Fibroblast of skin of abdomen (primary cell): ENCODE data around the gene EMILIN3.
"Not testable (repeated sequence)": the region's sequence is repeated elsewhere in the genome, so short reads cannot be mapped to it uniquely, and the experiment has no call there.

Experiments
- DNase-seq: peaks from one replicate; pipeline ENCODE4 v3.0.0-alpha.2; 2013

Gene EMILIN3

GRCh38 chr20:41317546-41318270 is 48.9 kb downstream of the EMILIN3 start, which contains the start of gene ZHX3:
Gene ZHX3, minus strand, starts transcription at chr20:41317731. Its CDS starts 112,815 bp downstream, at chr20:41204916.
- peak; percentile 97 for DNase-seq

- DNase-seq: peak; percentile 93
Measured at GRCh38 chr20:41316602-41317545, 49.7 kb downstream of the EMILIN3 start.

- DNase-seq: no peak
Measured at GRCh38 chr20:41316051-41316450, 50.6 kb downstream of the EMILIN3 start.

- no peak for DNase-seq
Measured at GRCh38 chr20:41314386-41314785, 52.2 kb downstream of the EMILIN3 start.

- not testable (repeated sequence) for DNase-seq
Measured at GRCh38 chr20:41312009-41312408, 54.6 kb downstream of the EMILIN3 start.
